SK-N-SH (cell line): Measurements from ENCODE around the gene IFNG-AS1. TPM values are rescaled to one million over a fixed set of nuclear protein-coding genes. Genes with fewer than 3 reads are reported as not detected.

ENCODE experiments used
- CTCF ChIA-PET: fragments of 300-600, 350-600 bp; formaldehyde crosslinking; extraction: SDS; loops from one replicate; lab custom pipeline; 2021; lab: Yijun Ruan, JAX
- POLR2A ChIA-PET: fragments of 350-600 bp; sonication (Branson Sonifier 250); formaldehyde crosslinking; extraction: SDS; loops from one replicate; lab custom pipeline; 2020; ENCODE audit warnings: antibody characterized with exemption, inconsistent platforms; lab: Yijun Ruan, JAX
- DNase-seq: peaks from one replicate; pipeline ENCODE4 v3.0.0; 2012
- H2AFZ ChIP-seq: fragments of 200-600 bp; sonication (generic); 2 replicates; pipeline ENCODE4 v1.8.1; 2016; ENCODE audit warnings: antibody characterized with exemption, mild to moderate bottlenecking, low read depth
- H3F3A ChIP-seq: fragments of 200-600 bp; sonication (generic); replicated peaks from 2 replicates; pipeline ENCODE3; 2016; ENCODE audit warnings: antibody characterized with exemption, mild to moderate bottlenecking; ENCODE audit not compliant: insufficient read depth
- H3K27ac ChIP-seq, 2 experiments: fragments of 200-500 bp in 1 of 2; fragments of 200-600 bp in 1 of 2; sonication (Bioruptor generic) in 1 of 2; sonication (generic), shearing (Covaris generic) in 1 of 2; 2 replicates each; pipeline versions ENCODE4 v1.5.1 to v1.6.1; 2014 to 2016; ENCODE audit warnings: low read depth in 2 of 2, inconsistent platforms in 1 of 2, low read length in 1 of 2, mild to moderate bottlenecking in 1 of 2, mixed read lengths in 1 of 2
- H3K27me3 ChIP-seq: fragments of 200-600 bp; sonication (generic), shearing (Covaris generic); 2 replicates; pipeline ENCODE4 v1.6.1; 2016; ENCODE audit warnings: mixed run types; ENCODE audit not compliant: insufficient read depth
- H3K36me3 ChIP-seq, 2 experiments: fragments of 200-500 bp in 1 of 2; fragments of 200-600 bp in 1 of 2; sonication (Bioruptor generic) in 1 of 2; sonication (generic) in 1 of 2; replicated peaks in 1 of 2; 2 replicates each; pipeline versions ENCODE3 to v1.5.1; 2014 to 2016; ENCODE audit warnings: low read length in 1 of 2, mild to moderate bottlenecking in 1 of 2; ENCODE audit not compliant: insufficient read depth in 2 of 2, control insufficient read depth in 1 of 2
- H3K4me1 ChIP-seq, 2 experiments: fragments of 200-500 bp in 1 of 2; fragments of 200-600 bp in 1 of 2; sonication (Bioruptor generic) in 1 of 2; sonication (generic), shearing (Covaris generic) in 1 of 2; 2 replicates each; pipeline versions ENCODE4 v1.5.1 to v1.6.1; 2014 to 2016; ENCODE audit warnings: low read depth in 1 of 2, low read length in 1 of 2, mixed run types in 1 of 2; ENCODE audit not compliant: insufficient read depth in 2 of 2, control insufficient read depth in 1 of 2
- H3K4me2 ChIP-seq: fragments of 200-600 bp; sonication (generic), shearing (Covaris generic); 2 replicates; pipeline ENCODE4 v1.6.1; 2017; ENCODE audit warnings: mixed run types
- H3K4me3 ChIP-seq, 2 experiments: fragments of 200-500 bp in 1 of 2; fragments of 200-600 bp in 1 of 2; sonication (Bioruptor generic) in 1 of 2; sonication (generic), shearing (Covaris generic) in 1 of 2; 2 replicates each; pipeline versions ENCODE4 v1.5.1 to v1.8.1; 2014 to 2016; ENCODE audit warnings: low read depth in 2 of 2, inconsistent platforms in 1 of 2, low read length in 1 of 2, mild to moderate bottlenecking in 1 of 2, mixed read lengths in 1 of 2, moderate library complexity in 1 of 2
- H3K79me2 ChIP-seq: fragments of 200-600 bp; sonication (generic); 2 replicates; pipeline ENCODE4 v1.8.1; 2017; ENCODE audit warnings: mild to moderate bottlenecking; ENCODE audit not compliant: insufficient read depth
- H3K9ac ChIP-seq: fragments of 200-600 bp; sonication (generic); 2 replicates; pipeline ENCODE4 v1.6.1; 2017; ENCODE audit warnings: mixed run types
- H3K9me2 ChIP-seq: fragments of 200-600 bp; sonication (generic); 2 replicates; pipeline ENCODE4 v1.6.1; 2017; ENCODE audit warnings: mixed run types
- H3K9me3 ChIP-seq: fragments of 200-600 bp; sonication (generic); 2 replicates; pipeline ENCODE4 v1.6.1; 2017; ENCODE audit warnings: mixed run types, mild to moderate bottlenecking, moderate library complexity
- H4K20me1 ChIP-seq: fragments of 200-600 bp; sonication (generic); 2 replicates; pipeline ENCODE4 v1.6.1; 2017; ENCODE audit warnings: mild to moderate bottlenecking, mixed run types; ENCODE audit not compliant: insufficient read depth
- CTCF ChIP-seq: fragments of 200-600 bp; sonication (generic); IDR thresholded peaks from 2 replicates; pipeline ENCODE4 v1.6.1; 2017; ENCODE audit warnings: antibody characterized with exemption, mild to moderate bottlenecking, moderate library complexity
- EP300 ChIP-seq, 2 experiments: IDR thresholded peaks; 2 replicates each; pipeline versions ENCODE4 v1.4.0 to v1.6.1; 2012; ENCODE audit warnings: borderline replicate concordance in 1 of 2, low read depth in 1 of 2, low read length in 1 of 2
- FOSL2 ChIP-seq: IDR thresholded peaks from 2 replicates; pipeline ENCODE4 v1.4.0; 2012; ENCODE audit warnings: low read depth, mild to moderate bottlenecking, moderate library complexity, borderline replicate concordance
- FOXJ3 ChIP-seq: sonication (generic); formaldehyde crosslinking; IDR thresholded peaks from 2 replicates; pipeline ENCODE4 v1.5.1; 2020; ENCODE audit warnings: mild to moderate bottlenecking, missing genetic modification reagents
- FOXM1 ChIP-seq: IDR thresholded peaks from 2 replicates; pipeline ENCODE4 v1.4.0; 2012; ENCODE audit warnings: low read depth, mild to moderate bottlenecking
- JUND ChIP-seq: IDR thresholded peaks from 2 replicates; pipeline ENCODE4 v1.4.0; 2012
- MAX ChIP-seq: IDR thresholded peaks from 2 replicates; pipeline ENCODE4 v1.4.0; 2012; ENCODE audit warnings: low read depth
- MXI1 ChIP-seq: IDR thresholded peaks from 2 replicates; pipeline ENCODE4 v1.6.1; 2012; ENCODE audit warnings: mild to moderate bottlenecking, low read depth, low read length, improper control_type of control experiment
- NRF1 ChIP-seq: IDR thresholded peaks from 2 replicates; pipeline ENCODE4 v1.6.1; 2012; ENCODE audit warnings: low read depth, mild to moderate bottlenecking, low read length
- RAD21 ChIP-seq: IDR thresholded peaks from 2 replicates; pipeline ENCODE4 v1.6.1; 2012; ENCODE audit warnings: mild to moderate bottlenecking, low read length
- RCOR1 ChIP-seq: fragments of 150-350 bp; IDR thresholded peaks from 2 replicates; pipeline ENCODE4 v1.6.1; 2017; ENCODE audit warnings: antibody characterized with exemption, low read length
- TAF1 ChIP-seq: IDR thresholded peaks from 2 replicates; pipeline ENCODE4 v1.6.1; 2012; ENCODE audit warnings: low read depth, mild to moderate bottlenecking, low read length, moderate library complexity, borderline replicate concordance
- TCF12 ChIP-seq: IDR thresholded peaks from 2 replicates; pipeline ENCODE4 v1.4.0; 2012
- USF2 ChIP-seq: fragments of 150-350 bp; IDR thresholded peaks from 2 replicates; pipeline ENCODE4 v1.6.1; 2017; ENCODE audit warnings: antibody characterized with exemption, low read length, low read depth, borderline replicate concordance
- YY1 ChIP-seq: IDR thresholded peaks from 2 replicates; pipeline ENCODE4 v1.4.0; 2012; ENCODE audit warnings: low read depth, mild to moderate bottlenecking
- WGBS: methylation state at CpG from one replicate; pipeline ENCODE4 v1.1.6; 2017; ENCODE audit warnings: low lambda C conversion rate; 5-methylcytosine and 5-hydroxymethylcytosine counted together
- polyA plus RNA-seq, 3 experiments: library from polyadenylated mRNA; depleted of rRNA; stranded (reverse); fragments of >200 nt; gene quantifications; 2 replicates each; pipeline ENCODE4 v1.2.3, GENCODE V29; 2012

IFNG-AS1 gene
- polyA plus RNA-seq, 1 of the 3 experiments (the other 2 are of a cell fraction), result not detected

GRCh38 chr12:67999244-67999643, 10.0 kb downstream of the IFNG-AS1 start:
- no peaks in the 10 kb centered on the region for H3K27me3 ChIP-seq
- no peaks in the 10 kb centered on the region for H3K79me2 ChIP-seq
- no peaks in the 10 kb centered on the region; a peak in 1 of 4 replicates for H3K4me1 ChIP-seq
- no peak overlapping the region for H3K9ac ChIP-seq
- H3K9me2 ChIP-seq, result no peaks in the 10 kb centered on the region
- H3K27ac ChIP-seq, result no peak overlapping the region
- no peak overlapping the region for H3K4me2 ChIP-seq
- no peaks in the 10 kb centered on the region for H3K9me3 ChIP-seq
- no peaks in the 10 kb centered on the region for H4K20me1 ChIP-seq
- H2AFZ ChIP-seq, result no peak overlapping the region
- TF ChIP-seq EP300 (IDR thresholded peaks at IDR 0.05; ENCODE audit: borderline replicate concordance in 1 of 2, low read depth in 1 of 2, low read length in 1 of 2) (no peak), MAX (no peak), USF2 (no peak), FOSL2 (no peak), TAF1 (no peak), RCOR1 (no peak), NRF1 (no peak), FOXJ3 (no peak), YY1 (no peak), TCF12 (no peak), FOXM1 (no peak), MXI1 (no peak)
- DNase-seq, result no peak
- H3K4me3 ChIP-seq, result no peak overlapping the region
- POLR2A ChIA-PET, result no interaction called here
- CTCF ChIA-PET, result interaction anchor here (1.8 kb wide), 1 partner anchor 41 kb away, joined by 4 read pairs; no protein-coding TSS in a partner anchor
- H3K36me3 ChIP-seq, result no peaks in the 10 kb centered on the region
- H3F3A ChIP-seq, result no peaks in the 10 kb centered on the region

GRCh38 chr12:68001486-68002466, 12.5 kb downstream of the IFNG-AS1 start:
- no peak overlapping the region for H3K9ac ChIP-seq
- no peak overlapping the region for H2AFZ ChIP-seq
- H3K9me2 ChIP-seq, result no peaks in the 10 kb centered on the region
- H3F3A ChIP-seq, result no peaks in the 10 kb centered on the region
- no peaks in the 10 kb centered on the region for H3K9me3 ChIP-seq
- H3K27me3 ChIP-seq, result no peaks in the 10 kb centered on the region
- 83% methylated on average over 11 of the region's 11 CpGs for WGBS
- no peaks in the 10 kb centered on the region for H3K79me2 ChIP-seq
- no peak for DNase-seq
- ChIA-PET CTCF (interaction anchor here (0.5 to 0.7 kb wide), 4 partner anchors 10 to 189 kb away, joined by 3 to 4 read pairs (median 3); no protein-coding TSS in a partner anchor), POLR2A (no interaction called here)
- no peaks in the 10 kb centered on the region for H3K36me3 ChIP-seq
- no peak overlapping the region for H3K27ac ChIP-seq
- no peaks in the 10 kb centered on the region; a peak in 1 of 4 replicates for H3K4me1 ChIP-seq
- TF ChIP-seq CTCF, result peak; percentile 58
- TF ChIP-seq RAD21, result peak; percentile 46
- TF ChIP-seq JUND, result no peak
- no peak overlapping the region for H3K4me3 ChIP-seq
- no peaks in the 10 kb centered on the region for H4K20me1 ChIP-seq
- H3K4me2 ChIP-seq, result no peak overlapping the region
